ENCODE measurements around the gene PCDHGB1.
"Not testable (repeated sequence)": the region's sequence is repeated elsewhere in the genome, so short reads cannot be mapped to it uniquely, and the experiment has no call there.

The PCDHGB1 gene

GRCh38 chr5:141346017-141346416 is 3.9 kb upstream of the PCDHGB1 start:
- DNase-seq (ENCODE audit: low spot score), result not testable (repeated sequence)

GRCh38 chr5:141351591-141351990 is 1.7 kb downstream of the PCDHGB1 start:
- no peak for DNase-seq (ENCODE audit: low spot score)

GRCh38 chr5:141354900-141355469 is 5.1 kb downstream of the PCDHGB1 start, which contains the start of gene PCDHGA4:
TSS of gene PCDHGA4 (plus strand) at chr5:141355021. CDS start at chr5:141355108, 87 bp downstream.
- no peak for DNase-seq (ENCODE audit: low spot score)

DNA sequence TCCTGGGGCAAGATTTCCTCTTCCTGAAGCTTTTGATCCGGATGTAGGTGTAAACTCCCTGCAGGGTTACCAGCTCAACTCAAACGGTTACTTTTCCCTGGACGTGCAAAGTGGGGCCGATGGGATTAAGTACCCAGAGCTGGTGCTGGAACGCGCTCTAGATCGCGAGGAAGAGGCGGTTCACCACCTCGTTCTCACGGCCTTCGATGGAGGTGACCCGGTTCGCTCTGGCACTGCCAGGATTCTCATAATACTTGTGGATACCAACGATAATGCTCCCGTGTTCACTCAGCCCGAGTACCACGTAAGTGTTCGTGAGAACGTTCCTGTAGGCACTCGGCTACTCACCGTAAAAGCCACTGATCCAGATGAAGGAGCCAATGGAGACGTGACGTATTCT is 5.7 kb downstream of the PCDHGB1 start:
- no peak for DNase-seq (ENCODE audit: low spot score)

GRCh38 chr5:141356133-141356532 is 6.2 kb downstream of the PCDHGB1 start:
- DNase-seq (ENCODE audit: low spot score), result no peak

DNA sequence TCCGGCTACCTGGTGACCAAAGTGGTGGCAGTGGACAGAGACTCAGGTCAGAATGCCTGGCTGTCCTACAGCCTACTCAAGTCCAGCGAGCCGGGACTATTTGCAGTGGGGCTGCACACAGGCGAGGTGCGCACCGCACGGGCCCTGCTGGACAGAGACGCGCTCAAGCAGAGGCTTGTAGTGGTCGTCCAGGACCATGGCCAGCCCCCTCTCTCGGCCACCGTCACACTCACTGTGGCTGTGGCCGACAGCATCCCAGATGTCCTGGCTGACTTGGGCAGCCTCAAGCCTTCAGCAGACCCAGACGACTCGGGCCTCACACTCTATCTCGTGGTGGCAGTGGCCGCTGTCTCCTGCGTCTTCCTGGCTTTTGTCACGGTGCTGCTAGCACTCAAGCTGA is 7.1 kb downstream of the PCDHGB1 start:
- no peak for DNase-seq (ENCODE audit: low spot score)

DNA sequence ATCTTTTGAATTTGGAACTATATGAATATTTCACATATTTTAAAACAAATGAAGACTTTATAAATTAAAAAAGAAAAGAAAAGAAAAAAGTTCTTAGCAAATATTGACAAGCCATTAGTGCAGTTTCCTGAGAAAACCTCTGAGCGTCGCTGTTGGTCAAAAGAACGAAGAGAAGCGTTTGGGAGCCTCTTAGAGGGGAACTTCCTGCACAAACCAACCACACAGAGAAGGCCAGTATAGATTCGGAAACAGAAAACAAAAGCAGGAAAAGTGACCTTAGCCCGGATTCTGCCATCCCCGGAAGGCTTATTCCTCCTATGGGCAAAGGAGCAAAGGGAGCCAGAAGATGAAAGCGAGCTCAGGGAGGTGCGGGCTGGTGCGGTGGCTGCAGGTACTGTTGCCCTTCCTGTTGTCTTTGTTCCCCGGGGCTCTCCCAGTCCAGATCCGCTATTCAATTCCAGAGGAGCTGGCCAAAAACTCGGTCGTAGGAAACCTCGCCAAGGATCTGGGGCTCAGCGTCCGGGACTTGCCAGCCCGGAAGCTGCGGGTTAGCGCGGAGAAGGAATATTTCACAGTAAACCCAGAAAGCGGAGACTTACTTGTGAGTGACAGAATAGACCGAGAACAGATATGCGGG is 10.0 kb downstream of the PCDHGB1 start, which contains the start of gene PCDHGB2:
Gene PCDHGB2, plus strand, starts transcription at position 205 of the 637 bp plus-strand sequence. Its CDS starts 142 bp downstream, at position 347.
- DNase-seq (ENCODE audit: low spot score), result peak; percentile 31

GRCh38 chr5:141360685-141361084 is 10.8 kb downstream of the PCDHGB1 start:
- no peak for DNase-seq (ENCODE audit: low spot score)

DNA sequence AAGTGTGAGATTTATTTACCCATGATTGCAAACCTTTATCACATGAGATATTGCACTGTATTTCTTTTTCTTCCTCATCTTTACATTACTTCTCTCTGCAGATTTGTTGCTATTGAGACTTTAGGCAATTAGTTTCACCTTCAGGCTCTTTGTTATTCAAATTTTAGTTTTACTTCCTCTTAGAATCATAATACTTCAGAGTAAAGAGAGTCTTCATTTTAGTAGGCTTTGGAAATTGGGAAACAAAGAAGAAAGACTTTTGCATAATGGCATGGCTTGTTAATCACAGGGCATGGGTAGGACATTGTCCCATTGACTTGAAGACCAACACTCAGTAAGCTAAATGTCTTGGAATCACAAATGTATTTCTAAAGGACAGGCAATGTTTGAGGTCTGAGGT is 12.8 kb downstream of the PCDHGB1 start:
- no peak for DNase-seq (ENCODE audit: low spot score)

- DNase-seq (ENCODE audit: low spot score), result no peak
Observed at GRCh38 chr5:141363952-141364660, 14.2 kb downstream of the PCDHGB1 start, which contains the start of gene PCDHGA5. TSS of gene PCDHGA5 (plus strand) at chr5:141364162. CDS start at chr5:141364331, 169 bp downstream.

DNA sequence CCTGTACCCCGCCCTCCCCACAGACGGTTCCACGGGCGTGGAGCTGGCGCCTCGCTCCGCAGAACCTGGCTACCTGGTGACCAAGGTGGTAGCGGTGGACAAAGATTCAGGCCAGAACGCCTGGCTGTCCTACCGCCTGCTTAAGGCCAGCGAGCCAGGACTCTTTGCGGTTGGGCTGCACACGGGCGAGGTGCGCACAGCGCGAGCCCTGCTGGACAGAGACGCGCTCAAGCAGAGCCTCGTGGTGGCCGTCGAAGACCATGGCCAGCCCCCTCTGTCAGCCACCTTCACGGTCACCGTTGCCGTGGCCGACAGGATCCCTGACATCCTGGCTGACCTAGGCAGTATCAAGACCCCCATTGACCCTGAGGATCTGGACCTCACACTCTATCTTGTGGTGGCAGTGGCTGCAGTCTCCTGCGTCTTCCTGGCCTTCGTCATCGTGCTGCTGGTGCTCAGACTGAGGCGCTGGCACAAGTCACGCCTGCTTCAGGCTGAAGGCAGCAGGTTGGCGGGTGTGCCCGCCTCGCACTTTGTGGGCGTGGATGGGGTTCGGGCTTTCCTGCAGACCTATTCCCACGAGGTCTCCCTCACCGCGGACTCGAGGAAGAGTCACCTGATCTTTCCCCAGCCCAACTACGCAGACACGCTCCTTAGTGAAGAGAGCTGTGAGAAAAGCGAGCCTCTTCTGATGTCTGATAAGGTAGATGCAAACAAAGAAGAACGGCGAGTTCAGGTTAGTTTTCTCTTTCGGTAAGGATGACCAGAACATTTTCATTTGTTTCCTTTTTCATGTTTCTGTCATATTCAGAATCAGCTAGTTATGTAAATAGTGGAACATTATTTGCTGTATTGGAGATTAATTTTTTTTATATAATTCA is 16.4 kb downstream of the PCDHGB1 start:
- DNase-seq (ENCODE audit: low spot score), result no peak

DNA sequence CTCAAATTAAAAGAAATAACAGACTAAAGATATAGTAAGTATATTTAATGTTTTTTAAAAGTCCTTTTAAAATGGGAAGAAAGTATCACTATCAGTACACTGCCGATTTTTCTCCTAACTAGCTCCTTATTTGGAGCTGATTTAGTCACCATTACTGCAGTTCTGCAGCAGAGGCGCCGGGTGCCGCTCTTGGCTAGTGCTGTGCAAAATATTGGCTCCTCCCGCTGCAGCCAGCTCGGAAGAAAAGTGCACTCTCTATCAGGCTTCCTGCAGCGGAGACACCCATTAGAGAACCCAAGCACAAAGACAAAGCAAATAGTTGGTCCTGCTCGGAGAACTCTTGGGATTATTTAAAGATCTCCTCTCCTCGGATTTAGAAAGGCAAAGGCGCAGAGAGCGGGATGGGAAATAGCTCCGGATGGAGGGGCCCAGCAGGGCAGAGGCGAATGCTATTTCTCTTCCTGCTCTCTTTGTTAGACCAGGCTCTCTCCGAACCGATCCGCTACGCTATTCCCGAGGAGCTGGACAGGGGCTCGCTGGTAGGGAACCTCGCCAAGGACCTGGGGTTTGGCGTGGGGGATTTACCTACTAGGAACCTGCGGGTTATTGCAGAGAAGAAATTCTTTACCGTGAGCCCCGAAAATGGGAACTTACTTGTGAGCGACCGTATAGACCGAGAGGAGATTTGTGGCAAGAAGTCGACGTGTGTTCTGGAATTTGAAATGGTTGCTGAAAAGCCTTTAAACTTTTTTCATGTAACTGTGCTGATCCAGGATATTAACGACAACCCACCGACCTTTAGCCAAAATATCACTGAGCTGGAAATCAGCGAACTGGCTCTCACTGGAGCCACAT is 20.3 kb downstream of the PCDHGB1 start, which contains the start of gene PCDHGB3:
Gene PCDHGB3, plus strand, starts transcription at position 249 of the 855 bp plus-strand sequence. Its CDS starts 153 bp downstream, at position 402.
- no peak for DNase-seq (ENCODE audit: low spot score)

DNA sequence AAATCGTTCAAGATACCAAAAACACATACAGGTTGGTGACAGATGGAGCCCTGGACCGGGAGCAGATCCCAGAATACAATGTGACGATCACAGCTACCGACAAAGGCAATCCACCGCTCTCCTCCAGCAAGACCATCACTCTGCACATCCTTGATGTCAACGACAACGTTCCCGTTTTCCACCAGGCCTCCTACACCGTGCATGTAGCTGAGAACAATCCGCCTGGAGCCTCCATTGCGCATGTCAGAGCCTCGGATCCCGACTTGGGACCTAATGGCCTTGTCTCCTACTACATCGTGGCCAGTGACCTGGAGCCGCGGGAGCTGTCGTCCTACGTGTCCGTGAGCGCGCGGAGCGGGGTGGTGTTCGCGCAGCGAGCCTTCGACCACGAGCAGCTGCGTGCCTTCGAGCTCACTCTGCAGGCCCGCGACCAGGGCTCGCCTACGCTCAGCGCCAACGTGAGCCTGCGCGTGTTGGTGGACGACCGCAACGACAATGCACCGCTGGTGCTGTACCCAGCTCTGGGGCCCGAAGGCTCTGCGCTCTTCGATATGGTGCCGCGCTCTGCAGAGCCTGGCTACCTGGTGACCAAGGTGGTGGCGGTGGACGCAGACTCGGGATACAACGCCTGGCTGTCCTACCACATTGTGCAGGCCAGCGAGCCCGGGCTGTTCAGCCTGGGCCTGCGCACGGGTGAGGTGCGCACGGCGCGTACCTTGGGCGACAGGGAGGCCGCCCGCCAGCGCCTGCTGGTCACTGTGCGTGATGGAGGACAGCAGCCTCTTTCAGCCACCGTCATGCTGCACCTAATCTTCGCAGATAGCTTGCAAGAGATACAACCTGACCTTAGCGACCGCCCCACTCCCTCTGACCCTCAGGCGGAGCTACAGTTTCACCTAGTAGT is 21.9 kb downstream of the PCDHGB1 start:
- no peak for DNase-seq (ENCODE audit: low spot score)

GRCh38 chr5:141373673-141374317 is 23.9 kb downstream of the PCDHGB1 start, which contains the start of gene PCDHGA6:
TSS of gene PCDHGA6 (plus strand) at chr5:141373891. CDS start at chr5:141374084, 193 bp downstream.
- DNase-seq (ENCODE audit: low spot score), result peak; percentile 30

GRCh38 chr5:141374627-141375026 is 24.7 kb downstream of the PCDHGB1 start:
- DNase-seq (ENCODE audit: low spot score), result no peak

GRCh38 chr5:141375444-141376155 is 25.7 kb downstream of the PCDHGB1 start:
- not testable (repeated sequence) for DNase-seq (ENCODE audit: low spot score)

DNA sequence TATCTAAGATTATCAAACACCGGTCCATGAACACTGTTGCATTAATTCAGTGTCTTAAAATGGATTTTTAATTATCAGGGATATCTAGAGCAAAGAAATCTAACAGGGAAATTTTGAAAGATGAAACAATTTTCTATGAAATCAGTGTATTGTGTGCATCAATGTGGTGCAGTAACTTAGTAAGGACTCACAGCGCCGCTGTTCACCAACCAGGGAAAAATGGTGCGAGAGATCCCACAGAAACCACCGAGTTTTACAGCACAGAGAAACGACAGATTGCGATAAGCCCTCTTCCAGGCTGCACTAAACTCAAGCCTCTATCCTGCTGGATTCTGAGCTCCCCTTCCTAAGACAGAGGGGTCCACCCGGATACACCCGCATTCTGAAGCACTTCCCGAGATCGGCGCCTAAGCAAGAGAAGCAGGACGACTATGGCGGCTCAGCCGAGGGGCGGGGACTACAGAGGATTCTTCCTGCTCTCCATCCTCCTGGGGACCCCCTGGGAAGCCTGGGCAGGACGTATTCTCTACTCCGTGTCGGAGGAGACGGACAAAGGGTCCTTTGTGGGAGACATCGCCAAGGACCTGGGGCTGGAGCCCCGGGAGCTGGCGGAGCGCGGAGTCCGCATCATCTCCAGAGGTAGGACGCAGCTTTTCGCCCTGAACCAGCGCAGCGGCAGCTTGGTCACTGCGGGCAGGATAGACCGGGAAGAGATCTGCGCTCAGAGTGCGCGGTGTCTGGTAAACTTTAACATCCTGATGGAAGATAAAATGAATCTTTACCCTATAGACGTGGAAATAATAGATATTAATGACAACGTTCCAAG is 32.8 kb downstream of the PCDHGB1 start, which contains the start of gene PCDHGA7:
Gene PCDHGA7, plus strand, starts transcription at position 274 of the 826 bp plus-strand sequence. Its CDS starts 158 bp downstream, at position 432.
- no peak for DNase-seq (ENCODE audit: low spot score)
